GM12878 (cell line): ENCODE results near the gene RCAN1. TPM values are rescaled to one million over a fixed set of nuclear protein-coding genes. Genes with fewer than 3 reads are reported as not detected.

Source experiments
- ATAC-seq: fragments of 200-7000 bp; cut with Tn5 transposase; 3 replicates; pipeline ENCODE4 v1.9.1; 2020; ENCODE audit warnings: mild to moderate bottlenecking, moderate library complexity
- BruUV-seq: library from RNA; stranded (reverse); fragments of 400-500 nt; replicated peaks from 2 replicates; lab custom pipeline; 2021; lab: Mats Ljungman, UMichigan
- CTCF ChIA-PET: fragments of 300-600 bp; sonication (Branson Sonifier 250); formaldehyde crosslinking; extraction: SDS; loops from one replicate; lab custom pipeline; 2021; ENCODE audit warnings: inconsistent platforms; lab: Yijun Ruan, JAX
- POLR2A ChIA-PET: fragments of 350-600 bp; formaldehyde crosslinking; extraction: SDS; loops from one replicate; lab custom pipeline; 2021; ENCODE audit warnings: inconsistent platforms; lab: Charles Lee
- RAD21 ChIA-PET: fragments of 300-600 bp; sonication (Branson Sonifier 250); formaldehyde crosslinking; loops from one replicate; lab custom pipeline; 2023; ENCODE audit warnings: antibody characterized with exemption; ENCODE audit not compliant: unreplicated experiment; lab: Charles Lee
- SMC1A ChIA-PET: fragments of 300-600 bp; sonication (Branson Sonifier 250); formaldehyde crosslinking; loops from one replicate; lab custom pipeline; 2023; ENCODE audit not compliant: unreplicated experiment, uncharacterized antibody; lab: Charles Lee
- DNase-seq: peaks from one replicate; pipeline ENCODE4 v3.0.0-alpha.2; 2011; ENCODE audit warnings: low read depth, low spot score
- FAIRE-seq: peaks from 3 replicates; lab custom pipeline; 2011; peaks lifted over from hg19 to GRCh38; lab: Jason Lieb, UNC
- H2AFZ ChIP-seq: 2 replicates; pipeline ENCODE4 v1.6.0; 2011; ENCODE audit warnings: low read depth, low read length, control low read depth; ENCODE audit not compliant: control insufficient read depth
- H3K27ac ChIP-seq: 2 replicates; pipeline ENCODE4 v1.5.1; 2011; ENCODE audit warnings: control low read depth; ENCODE audit not compliant: control insufficient read depth, insufficient read depth
- H3K27me3 ChIP-seq, 2 experiments: replicated peaks in 1 of 2; 2 replicates each; pipeline versions ENCODE4 v1.6.0 to v1.6.1; 2011; ENCODE audit warnings: low read length in 1 of 2; ENCODE audit not compliant: control insufficient read depth in 2 of 2, insufficient read depth in 2 of 2
- H3K36me3 ChIP-seq, 2 experiments: 2 replicates each; pipeline ENCODE4 v1.5.1; 2011; ENCODE audit warnings: low read length in 1 of 2; ENCODE audit not compliant: control insufficient read depth in 2 of 2, insufficient read depth in 2 of 2
- H3K4me1 ChIP-seq: 2 replicates; pipeline ENCODE4 v1.6.1; 2011; ENCODE audit warnings: mild to moderate bottlenecking, low read length, moderate library complexity, mixed read lengths; ENCODE audit not compliant: control insufficient read depth, insufficient read depth
- H3K4me2 ChIP-seq: 2 replicates; pipeline ENCODE4 v1.6.0; 2011; ENCODE audit warnings: control low read depth; ENCODE audit not compliant: control insufficient read depth, insufficient read depth
- H3K4me3 ChIP-seq: fragments of 200-600 bp; sonication (generic); 2 replicates; pipeline ENCODE4 v1.5.1; 2016
- H3K79me2 ChIP-seq: 2 replicates; pipeline ENCODE4 v1.6.0; 2011; ENCODE audit warnings: low read length; ENCODE audit not compliant: control insufficient read depth, insufficient read depth
- H3K9ac ChIP-seq: 2 replicates; pipeline ENCODE4 v1.8.0; 2011; ENCODE audit warnings: low read length, control low read depth, mixed read lengths; ENCODE audit not compliant: control insufficient read depth, insufficient read depth
- H3K9me3 ChIP-seq: replicated peaks from 3 replicates; pipeline ENCODE4 v1.5.1; 2011; ENCODE audit warnings: mild to moderate bottlenecking, low read length; ENCODE audit not compliant: control insufficient read depth, insufficient read depth
- H4K20me1 ChIP-seq: 2 replicates; pipeline ENCODE4 v1.6.0; 2011; ENCODE audit not compliant: control insufficient read depth, insufficient read depth
- BHLHE40 ChIP-seq, 2 experiments: fragments of 450-650 bp in 1 of 2; IDR thresholded peaks; 2 replicates each; pipeline ENCODE4 v1.6.1; 2011 to 2017; ENCODE audit warnings: low read depth in 2 of 2, borderline replicate concordance in 1 of 2, improper control_type of control experiment in 1 of 2, low read length in 1 of 2, mild to moderate bottlenecking in 1 of 2
- DPF2 ChIP-seq: fragments of 450-650 bp; IDR thresholded peaks from 2 replicates; pipeline ENCODE4 v1.6.1; 2017; ENCODE audit warnings: mild to moderate bottlenecking
- E2F8 ChIP-seq: fragments of 450-650 bp; IDR thresholded peaks from 2 replicates; pipeline ENCODE4 v1.6.1; 2018; ENCODE audit warnings: mild to moderate bottlenecking, low read depth, moderate library complexity; ENCODE audit not compliant: partially characterized antibody
- FOXK2 ChIP-seq: fragments of 450-650 bp; IDR thresholded peaks from 2 replicates; pipeline ENCODE4 v1.6.1; 2017; ENCODE audit warnings: mild to moderate bottlenecking, moderate library complexity
- HCFC1 ChIP-seq: fragments of 150-350 bp; IDR thresholded peaks from 2 replicates; pipeline ENCODE4 v1.6.1; 2014; ENCODE audit warnings: low read length
- IKZF1 ChIP-seq: fragments of 450-650 bp; conservative IDR thresholded peaks from 2 replicates; pipeline ENCODE4 v1.6.1; 2017; ENCODE audit warnings: antibody characterized with exemption, mild to moderate bottlenecking
- KDM1A ChIP-seq: fragments of 200-600 bp; sonication (generic); IDR thresholded peaks from 2 replicates; pipeline ENCODE4 v1.6.1; 2016; ENCODE audit warnings: borderline replicate concordance
- LARP7 ChIP-seq: fragments of 450-650 bp; IDR thresholded peaks from 2 replicates; pipeline ENCODE4 v1.6.1; 2017; ENCODE audit warnings: mild to moderate bottlenecking
- MTA2 ChIP-seq: fragments of 450-650 bp; IDR thresholded peaks from 2 replicates; pipeline ENCODE4 v1.6.1; 2016; ENCODE audit warnings: low read depth, mild to moderate bottlenecking, moderate library complexity
- MTA3 ChIP-seq: IDR thresholded peaks from 2 replicates; pipeline ENCODE4 v1.6.1; 2012; ENCODE audit warnings: low read length, inconsistent platforms, borderline replicate concordance
- PAX8 ChIP-seq: fragments of 450-650 bp; IDR thresholded peaks from 2 replicates; pipeline ENCODE4 v1.6.1; 2017; ENCODE audit warnings: mild to moderate bottlenecking, moderate library complexity
- POLR2A ChIP-seq: IDR thresholded peaks from 2 replicates; pipeline ENCODE4 v1.6.1; 2011; ENCODE audit warnings: low read depth, mild to moderate bottlenecking, low read length
- RCOR1 ChIP-seq: conservative IDR thresholded peaks from 2 replicates; pipeline ENCODE4 v1.6.1; 2012; ENCODE audit warnings: low read depth, low read length, improper control_type of control experiment
- SRF ChIP-seq, 2 experiments: IDR thresholded peaks; 2 replicates each; pipeline ENCODE4 v1.6.1; 2011; ENCODE audit warnings: low read depth in 2 of 2, low read length in 2 of 2, mild to moderate bottlenecking in 1 of 2, moderate library complexity in 1 of 2
- TBL1XR1 ChIP-seq: IDR thresholded peaks from 2 replicates; pipeline ENCODE4 v1.6.1; 2012; ENCODE audit warnings: low read depth, low read length, improper control_type of control experiment
- WGBS: methylation state at CpG from one replicate; pipeline ENCODE4 v1.1.6; 2016; ENCODE audit warnings: low lambda C conversion rate; ENCODE audit not compliant: insufficient replicate concordance, insufficient coverage; ENCODE audit errors: missing lambda C conversion rate; 5-methylcytosine and 5-hydroxymethylcytosine counted together
- in situ Hi-C: fragments of 300-500 bp; cut with MboI; formaldehyde crosslinking; loops from 9 replicates; pipeline ENCODE4 v1.14.3; 2018; ENCODE audit warnings: mixed read lengths
- intact Hi-C: fragments of 100-400 bp; cut with micrococcal nuclease; formaldehyde crosslinking; loops from one replicate; pipeline ENCODE4 v1.14.2; 2022; ENCODE audit not compliant: unreplicated experiment
- polyA plus RNA-seq, 11 experiments: library from polyadenylated mRNA; depleted of rRNA in 4 of 11; unstranded in 6 of 11; stranded (reverse) in 5 of 11; fragments of >200 nt; fragmentation: Nextera tagmentation in 4 of 11; fragmentation: Illumina TruSeq in 1 of 11; extraction: Ambion mirVana in 4 of 11; extraction: Trizol in 1 of 11; gene quantifications; 1 replicate in 1 of 11; 2 replicates in 10 of 11; pipeline versions ENCODE4 v1.2.1 to v1.2.3, GENCODE V29; 2011 to 2016; ENCODE audit warnings: inconsistent platforms in 2 of 11, missing spikeins in 2 of 11, low read depth in 1 of 11
- total RNA-seq, 4 experiments: library from RNA; depleted of rRNA in 3 of 4; stranded (reverse); fragments of >200 nt in 3 of 4; fragmentation: Illumina TruSeq in 1 of 4; extraction: Trizol in 1 of 4; gene quantifications; 2 replicates each; pipeline versions ENCODE4 v1.2.1 to v1.2.3, GENCODE V29; 2013 to 2021
- TF ChIP-seq, protein P1 (sequence below): fragments of 150-350 bp; IDR thresholded peaks from 2 replicates; pipeline ENCODE4 v1.6.1; 2014; ENCODE audit warnings: mild to moderate bottlenecking, low read depth, low read length
- TF ChIP-seq, protein P2 (sequence below): IDR thresholded peaks from 2 replicates; pipeline ENCODE4 v1.6.1; 2012; ENCODE audit warnings: mild to moderate bottlenecking, low read depth, low read length
- TF ChIP-seq, protein P3 (sequence below): IDR thresholded peaks from 2 replicates; pipeline ENCODE4 v1.6.1; 2011; ENCODE audit warnings: low read depth, low read length, improper control_type of control experiment, borderline replicate concordance

Gene RCAN1
- total and polyA plus RNA-seq, 10 of the 15 experiments (the other 5 are each of a cell fraction or from before 2014, with no cell fraction given), result 2.8 to 12.9 (median 10.5) TPM

- no peak overlapping the region for H3K27ac ChIP-seq
- H3K79me2 ChIP-seq, result no peaks in the 10 kb centered on the region
- FAIRE-seq (no peak), ATAC-seq (no peak), DNase-seq (no peak)
- H3K4me1 ChIP-seq, result no peaks in the 10 kb centered on the region
- ChIA-PET RAD21 (interaction anchor here (0.7 to 6.3 kb wide), 11 partner anchors 9 to 120 kb away, joined by 3 to 71 read pairs (median 4); no protein-coding TSS in a partner anchor), POLR2A (no interaction called here), SMC1A (interaction anchor here (0.8 to 2.7 kb wide), 15 partner anchors 12 to 151 kb away, joined by 3 to 47 read pairs (median 4); no protein-coding TSS in a partner anchor), CTCF (interaction anchor here (0.7 to 13.6 kb wide), 28 partner anchors 9 to 157 kb away, joined by 3 to 216 read pairs (median 6); partner anchors contain the start of gene RCAN1)
- 98% methylated on average over 3 of the region's 5 CpGs for WGBS
- H3K4me2 ChIP-seq, result no peak overlapping the region
- no peaks in the 10 kb centered on the region for H3K36me3 ChIP-seq
- intact Hi-C loops (no loop called here), in situ Hi-C loops (no loop called here)
- no peak overlapping the region for H2AFZ ChIP-seq
- no peak overlapping the region for H3K9ac ChIP-seq
- H4K20me1 ChIP-seq, result no peaks in the 10 kb centered on the region
- no peaks in the 10 kb centered on the region for H3K9me3 ChIP-seq
- no peak overlapping the region for H3K4me3 ChIP-seq
- no peaks in the 10 kb centered on the region for H3K27me3 ChIP-seq
- no TSS peak for BruUV-seq
- TF ChIP-seq E2F8, result no peak
- no peak for TF ChIP-seq PAX8
- TF ChIP-seq KDM1A, result no peak
- TF ChIP-seq, protein P1, sequence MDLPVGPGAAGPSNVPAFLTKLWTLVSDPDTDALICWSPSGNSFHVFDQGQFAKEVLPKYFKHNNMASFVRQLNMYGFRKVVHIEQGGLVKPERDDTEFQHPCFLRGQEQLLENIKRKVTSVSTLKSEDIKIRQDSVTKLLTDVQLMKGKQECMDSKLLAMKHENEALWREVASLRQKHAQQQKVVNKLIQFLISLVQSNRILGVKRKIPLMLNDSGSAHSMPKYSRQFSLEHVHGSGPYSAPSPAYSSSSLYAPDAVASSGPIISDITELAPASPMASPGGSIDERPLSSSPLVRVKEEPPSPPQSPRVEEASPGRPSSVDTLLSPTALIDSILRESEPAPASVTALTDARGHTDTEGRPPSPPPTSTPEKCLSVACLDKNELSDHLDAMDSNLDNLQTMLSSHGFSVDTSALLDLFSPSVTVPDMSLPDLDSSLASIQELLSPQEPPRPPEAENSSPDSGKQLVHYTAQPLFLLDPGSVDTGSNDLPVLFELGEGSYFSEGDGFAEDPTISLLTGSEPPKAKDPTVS, result no peak
- no peak for TF ChIP-seq FOXK2
- no peak for TF ChIP-seq IKZF1
- no peak for TF ChIP-seq TBL1XR1
- TF ChIP-seq, protein P2, sequence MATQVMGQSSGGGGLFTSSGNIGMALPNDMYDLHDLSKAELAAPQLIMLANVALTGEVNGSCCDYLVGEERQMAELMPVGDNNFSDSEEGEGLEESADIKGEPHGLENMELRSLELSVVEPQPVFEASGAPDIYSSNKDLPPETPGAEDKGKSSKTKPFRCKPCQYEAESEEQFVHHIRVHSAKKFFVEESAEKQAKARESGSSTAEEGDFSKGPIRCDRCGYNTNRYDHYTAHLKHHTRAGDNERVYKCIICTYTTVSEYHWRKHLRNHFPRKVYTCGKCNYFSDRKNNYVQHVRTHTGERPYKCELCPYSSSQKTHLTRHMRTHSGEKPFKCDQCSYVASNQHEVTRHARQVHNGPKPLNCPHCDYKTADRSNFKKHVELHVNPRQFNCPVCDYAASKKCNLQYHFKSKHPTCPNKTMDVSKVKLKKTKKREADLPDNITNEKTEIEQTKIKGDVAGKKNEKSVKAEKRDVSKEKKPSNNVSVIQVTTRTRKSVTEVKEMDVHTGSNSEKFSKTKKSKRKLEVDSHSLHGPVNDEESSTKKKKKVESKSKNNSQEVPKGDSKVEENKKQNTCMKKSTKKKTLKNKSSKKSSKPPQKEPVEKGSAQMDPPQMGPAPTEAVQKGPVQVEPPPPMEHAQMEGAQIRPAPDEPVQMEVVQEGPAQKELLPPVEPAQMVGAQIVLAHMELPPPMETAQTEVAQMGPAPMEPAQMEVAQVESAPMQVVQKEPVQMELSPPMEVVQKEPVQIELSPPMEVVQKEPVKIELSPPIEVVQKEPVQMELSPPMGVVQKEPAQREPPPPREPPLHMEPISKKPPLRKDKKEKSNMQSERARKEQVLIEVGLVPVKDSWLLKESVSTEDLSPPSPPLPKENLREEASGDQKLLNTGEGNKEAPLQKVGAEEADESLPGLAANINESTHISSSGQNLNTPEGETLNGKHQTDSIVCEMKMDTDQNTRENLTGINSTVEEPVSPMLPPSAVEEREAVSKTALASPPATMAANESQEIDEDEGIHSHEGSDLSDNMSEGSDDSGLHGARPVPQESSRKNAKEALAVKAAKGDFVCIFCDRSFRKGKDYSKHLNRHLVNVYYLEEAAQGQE, result no peak
- no peak for TF ChIP-seq SRF (IDR thresholded peaks at IDR 0.05; ENCODE audit: low read depth in 2 of 2, low read length in 2 of 2)
- no peak for TF ChIP-seq MTA3
- no peak for TF ChIP-seq LARP7
- TF ChIP-seq BHLHE40 (IDR thresholded peaks at IDR 0.05; ENCODE audit: borderline replicate concordance in 1 of 2, low read depth in 2 of 2, low read length in 1 of 2), result no peak
- no peak for TF ChIP-seq HCFC1
- no peak for TF ChIP-seq MTA2
- TF ChIP-seq, protein P3, sequence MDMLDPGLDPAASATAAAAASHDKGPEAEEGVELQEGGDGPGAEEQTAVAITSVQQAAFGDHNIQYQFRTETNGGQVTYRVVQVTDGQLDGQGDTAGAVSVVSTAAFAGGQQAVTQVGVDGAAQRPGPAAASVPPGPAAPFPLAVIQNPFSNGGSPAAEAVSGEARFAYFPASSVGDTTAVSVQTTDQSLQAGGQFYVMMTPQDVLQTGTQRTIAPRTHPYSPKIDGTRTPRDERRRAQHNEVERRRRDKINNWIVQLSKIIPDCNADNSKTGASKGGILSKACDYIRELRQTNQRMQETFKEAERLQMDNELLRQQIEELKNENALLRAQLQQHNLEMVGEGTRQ, result no peak
- TF ChIP-seq RCOR1, result no peak
- no peak for TF ChIP-seq POLR2A
- no peak for TF ChIP-seq DPF2
These were observed 103.7 kb downstream of the RCAN1 start for GRCh38 chr21:34511181-34511580.
